ENCODE data around the gene PCCA.
"Not testable (repeated sequence)": the region's sequence is repeated elsewhere in the genome, so short reads cannot be mapped to it uniquely, and the experiment has no call there.

PCCA gene

DNA sequence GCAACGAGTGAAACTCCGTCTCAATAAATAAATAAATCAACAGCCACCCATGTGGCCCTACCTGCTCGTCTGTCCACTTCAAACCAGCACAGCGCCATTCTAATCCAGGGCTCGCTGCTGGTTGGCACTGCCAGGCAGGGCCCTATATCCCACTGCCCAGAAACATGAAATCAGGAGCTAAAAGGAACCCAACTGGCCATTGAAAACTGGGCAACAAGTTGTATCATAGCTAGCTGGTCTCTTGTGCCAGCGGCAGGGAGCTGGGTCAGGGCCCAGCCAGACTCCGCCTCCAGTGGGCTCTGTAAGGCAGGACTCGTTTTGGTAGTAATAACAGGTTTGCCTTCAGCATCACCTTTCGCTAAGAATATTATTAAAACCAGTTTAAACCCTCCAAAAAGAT is 460.4 kb downstream of the PCCA start:
- peak in 2 of 14 donors; percentile 6 to 9 for DNase-seq

GRCh38 chr13:100552755-100553154 is 463.9 kb downstream of the PCCA start:
- DNase-seq, result no peak

DNA sequence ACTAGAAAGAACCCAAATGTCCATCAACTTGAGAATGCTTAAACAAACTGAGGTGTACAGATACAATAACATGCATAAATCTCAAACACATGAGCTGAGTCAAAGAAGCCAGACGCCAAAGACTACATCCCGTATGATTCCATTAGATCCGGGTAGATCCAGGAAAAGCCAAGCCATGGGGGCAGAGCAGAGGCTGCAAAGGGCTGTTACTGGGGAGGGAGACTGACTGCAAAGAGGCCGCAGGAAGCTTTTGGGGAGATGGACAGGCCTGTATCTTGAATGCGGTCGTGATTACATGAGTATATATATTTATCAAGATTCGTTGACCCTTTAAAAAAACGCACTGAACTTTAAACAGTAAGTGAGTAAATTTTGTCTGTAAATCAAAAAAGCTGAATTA is 471.0 kb downstream of the PCCA start:
- no peak for DNase-seq

DNA sequence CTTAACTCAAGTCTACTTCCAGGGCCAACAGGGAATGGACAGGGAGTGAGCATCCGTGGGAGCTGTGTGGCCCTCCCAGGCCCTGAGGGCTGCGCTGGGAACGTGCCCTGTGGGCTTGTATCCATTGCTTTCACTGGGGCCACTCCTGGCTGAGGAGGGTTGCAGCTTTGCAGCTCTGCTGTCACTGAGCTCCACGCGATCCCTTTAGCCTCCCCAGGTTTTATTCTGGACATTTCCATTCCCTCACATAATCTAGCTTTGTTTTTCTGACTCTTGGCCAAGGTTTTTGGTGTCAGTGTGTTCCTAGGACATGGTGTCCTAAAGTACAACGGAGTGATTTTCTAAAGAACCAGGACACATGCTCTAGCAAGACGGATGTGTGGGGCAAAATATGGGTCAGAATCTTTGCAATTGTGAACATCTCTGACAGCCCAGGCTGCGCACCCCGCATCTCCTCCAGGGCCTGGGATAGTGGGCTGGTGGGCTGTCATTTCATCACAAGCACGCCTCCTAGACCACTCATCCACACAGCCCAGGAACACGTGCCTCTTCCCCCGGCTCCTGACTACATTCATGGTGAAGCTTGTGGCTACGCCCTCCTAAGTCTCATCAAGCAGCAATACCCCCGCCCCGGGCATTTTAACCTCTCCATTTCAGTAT is 471.7 kb downstream of the PCCA start:
- DNase-seq, result peak in 10 of 14 donors; percentile 20 to 78 (median 46)

DNA sequence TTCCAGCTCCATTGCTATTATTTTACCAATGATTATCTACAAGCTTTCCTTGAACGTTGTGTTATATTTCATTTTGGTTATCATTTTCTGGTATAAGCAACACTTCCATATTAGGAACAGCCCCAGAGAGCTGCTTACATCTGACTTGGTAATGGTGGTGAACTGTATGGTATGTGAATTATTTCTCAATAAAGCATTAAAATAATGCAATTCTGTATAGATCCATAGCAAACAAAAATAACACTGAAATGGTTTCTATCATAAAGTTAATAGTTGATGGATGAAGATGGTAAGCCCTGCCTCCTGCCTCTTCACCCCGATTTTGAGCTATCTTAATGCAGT is 472.2 kb downstream of the PCCA start:
- no peak for DNase-seq

DNA sequence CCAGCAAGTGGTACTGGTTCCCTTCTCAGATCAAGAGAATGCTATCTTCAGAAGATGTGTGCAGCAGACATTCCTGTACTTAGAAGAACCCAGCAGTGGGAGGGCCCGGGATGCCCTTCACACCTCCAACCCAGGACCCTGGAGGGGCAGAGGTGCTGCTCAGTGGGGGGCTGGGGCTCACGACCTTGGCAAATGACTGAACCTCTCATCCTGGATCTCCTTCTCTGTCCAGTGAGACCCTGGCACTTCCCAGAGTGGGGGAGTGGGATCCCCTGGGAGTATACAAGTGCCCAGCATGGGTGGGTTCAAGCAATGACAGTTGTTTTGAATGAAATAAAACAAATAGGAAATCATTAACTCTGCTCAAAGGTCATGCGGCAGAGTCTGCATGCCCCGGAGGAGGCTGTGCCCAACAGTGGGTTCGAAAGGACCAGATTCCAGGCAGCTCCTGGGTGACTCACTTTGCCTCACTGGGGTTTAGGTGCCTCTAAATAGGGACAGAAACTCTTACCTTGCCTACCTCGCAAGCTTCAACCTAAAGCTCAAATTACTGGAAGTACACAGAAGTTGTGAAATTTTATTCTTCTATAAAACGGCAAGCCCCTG is 472.8 kb downstream of the PCCA start:
- DNase-seq, result no peak

GRCh38 chr13:100563779-100564178 is 474.9 kb downstream of the PCCA start:
- no peak for DNase-seq

- no peak for DNase-seq
These were observed 475.7 kb downstream of the PCCA start for GRCh38 chr13:100564444-100565223.

DNA sequence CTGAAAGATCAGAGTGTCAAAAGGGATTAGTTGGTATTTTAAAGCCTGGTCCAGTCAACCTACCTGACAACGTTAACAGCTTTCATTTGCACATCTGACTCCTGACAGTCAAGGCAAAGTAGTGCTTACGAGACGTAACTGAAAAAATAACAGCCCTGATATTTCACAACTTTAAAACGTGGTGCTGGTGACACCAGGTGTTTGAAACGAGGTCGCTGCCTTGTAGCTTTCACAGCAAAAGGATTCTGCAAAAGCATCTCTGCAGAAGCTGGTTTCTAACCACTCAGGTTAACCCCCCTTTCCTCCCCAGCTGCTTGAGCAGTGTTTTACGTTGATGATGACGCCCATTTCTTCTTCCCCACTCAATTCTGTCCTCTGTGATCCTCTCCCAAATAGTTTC is 476.4 kb downstream of the PCCA start:
- DNase-seq, result no peak

DNA sequence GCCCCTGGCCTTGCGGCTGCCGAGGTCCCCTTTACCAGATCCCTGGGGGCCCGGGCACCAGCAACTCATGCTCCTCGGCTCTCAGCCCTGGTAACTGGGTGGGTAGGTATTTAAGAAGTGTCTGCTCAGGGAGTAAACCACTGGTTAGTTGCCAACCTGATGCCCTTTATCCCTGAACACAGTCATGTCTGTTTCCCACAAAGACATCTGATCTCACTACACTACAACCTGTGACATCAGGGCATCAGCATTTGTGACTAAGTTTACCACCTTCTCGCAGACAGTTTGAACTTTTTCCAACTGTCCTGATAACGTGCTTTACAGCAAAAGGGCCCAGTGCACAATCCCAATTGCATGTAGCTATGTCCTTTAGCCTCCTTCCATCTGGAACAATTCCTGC is 477.6 kb downstream of the PCCA start:
- DNase-seq, result no peak

DNA sequence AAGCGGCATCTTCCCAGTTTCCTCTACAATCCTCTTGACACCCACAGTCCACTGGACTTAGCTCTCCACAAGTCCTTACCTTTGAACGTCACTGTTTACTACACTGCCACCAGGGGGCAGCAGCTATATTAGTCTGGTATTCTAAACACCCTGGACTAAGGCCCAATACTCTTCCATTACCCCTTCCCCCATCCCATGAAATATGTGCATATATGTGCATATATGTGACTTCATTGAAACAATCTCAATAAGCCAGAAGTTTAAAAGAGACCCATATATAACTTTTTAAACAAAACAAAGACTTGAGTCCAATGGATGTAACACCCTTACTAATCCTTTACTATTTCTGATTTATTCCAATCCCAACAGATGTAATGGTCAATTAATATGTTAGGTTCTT is 484.2 kb downstream of the PCCA start:
- peak in 8 of 14 donors; percentile 14 to 49 (median 20) for DNase-seq

DNA sequence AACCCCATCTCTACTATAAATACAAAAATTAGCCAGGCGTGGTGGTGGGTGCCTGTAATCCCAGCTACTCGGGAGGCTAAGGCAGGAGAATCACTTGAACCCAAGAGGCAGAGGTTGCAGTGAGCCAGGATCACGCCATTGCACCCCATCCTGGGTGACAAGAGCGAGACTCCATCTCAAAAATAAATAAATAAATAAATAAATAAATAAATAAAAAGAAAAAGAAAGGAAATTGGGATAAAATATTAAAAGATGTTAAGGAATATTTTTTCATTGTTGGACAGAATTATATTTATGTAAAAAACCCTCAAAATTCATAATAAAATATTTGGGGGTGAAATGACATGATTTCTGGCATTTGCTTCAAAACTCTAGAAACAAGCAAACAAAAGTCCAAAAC is 488.3 kb downstream of the PCCA start:
- not testable (repeated sequence) for DNase-seq
